ENCODE data around the gene PRPH2. TPM values are rescaled to one million over a fixed set of nuclear protein-coding genes. Genes with fewer than 3 reads are reported as not detected.

PRPH2 gene
- total RNA-seq, 1 experiment from 2014 or later = not detected

GRCh38 chr6:42756722-42757121 lies 34.3 kb upstream of the PRPH2 start:
- Histone ChIP-seq H3K27ac (ENCODE audit: low read length) (no peak overlapping the region), H3K9me3 (ENCODE audit: control insufficient read depth, insufficient read depth, low read depth, low read length) (no peaks in the 10 kb centered on the region), H3K4me3 (ENCODE audit: low read depth in 2 of 2, low read length in 2 of 2) (no peak overlapping the region), H3K27me3 (ENCODE audit: control insufficient read depth, insufficient read depth, low read length) (no peaks in the 10 kb centered on the region), H3K4me1 (ENCODE audit: control insufficient read depth, insufficient read depth, low read length) (no peaks in the 10 kb centered on the region), H3K36me3 (ENCODE audit: control insufficient read depth, insufficient read depth, low read length) (no peaks in the 10 kb centered on the region)
- no TSS peak for BruUV-seq (replicated peaks)
- DNase-seq (ENCODE audit: low read depth, low spot score) (no peak), ATAC-seq (no peak)
- intact Hi-C loops (cut with micrococcal nuclease; ENCODE audit: unreplicated experiment) = no loop called here
- TF ChIP-seq SIN3A (IDR thresholded peaks at IDR 0.05; ENCODE audit: borderline replicate concordance, insufficient read depth, low read depth, low read length) (no peak), TCF7L2 (IDR thresholded peaks at IDR 0.05; ENCODE audit: low read depth, low read length) (no peak), POLR2AphosphoS5 (IDR thresholded peaks at IDR 0.05; ENCODE audit: low read depth, low read length) (no peak), CTCF (IDR thresholded peaks at IDR 0.05) (no peak), REST (IDR thresholded peaks at IDR 0.05; ENCODE audit: insufficient read depth in 1 of 2, low read depth in 2 of 2, low read length in 1 of 2) (no peak)
- ChIA-PET POLR2A (interaction anchor here (0.7 to 1.0 kb wide), 2 partner anchors 10 to 117 kb away, joined by 3 to 4 read pairs; no protein-coding TSS in a partner anchor), CTCF (no interaction called here)
- in situ Hi-C loops (cut with HindIII; ENCODE audit: low pct_unique_long_range_greater_than_20kb, low sequenced_read_pairs) = no loop called here

GRCh38 chr6:42754759-42755158 lies 32.4 kb upstream of the PRPH2 start:
- Histone ChIP-seq H3K27ac (ENCODE audit: low read length) (no peak overlapping the region), H3K4me1 (ENCODE audit: control insufficient read depth, insufficient read depth, low read length) (no peaks in the 10 kb centered on the region), H3K36me3 (ENCODE audit: control insufficient read depth, insufficient read depth, low read length) (no peaks in the 10 kb centered on the region), H3K4me3 (ENCODE audit: low read depth in 2 of 2, low read length in 2 of 2) (no peak overlapping the region), H3K9me3 (ENCODE audit: control insufficient read depth, insufficient read depth, low read depth, low read length) (no peaks in the 10 kb centered on the region), H3K27me3 (ENCODE audit: control insufficient read depth, insufficient read depth, low read length) (no peaks in the 10 kb centered on the region)
- intact Hi-C loops (cut with micrococcal nuclease; ENCODE audit: unreplicated experiment) (no loop called here), in situ Hi-C loops (cut with HindIII; ENCODE audit: low pct_unique_long_range_greater_than_20kb, low sequenced_read_pairs) (no loop called here)
- DNase-seq (ENCODE audit: low read depth, low spot score) = no peak
- no peak for ATAC-seq
- ChIA-PET CTCF (no interaction called here), POLR2A (interaction anchor here (0.6 kb wide), 1 partner anchor 21 kb away, joined by 3 read pairs; no protein-coding TSS in a partner anchor)
- no TSS peak for BruUV-seq (replicated peaks)
- TF ChIP-seq CTCF (IDR thresholded peaks at IDR 0.05) (no peak), POLR2AphosphoS5 (IDR thresholded peaks at IDR 0.05; ENCODE audit: low read depth, low read length) (no peak), REST (IDR thresholded peaks at IDR 0.05; ENCODE audit: insufficient read depth in 1 of 2, low read depth in 2 of 2, low read length in 1 of 2) (no peak), TCF7L2 (IDR thresholded peaks at IDR 0.05; ENCODE audit: low read depth, low read length) (no peak), SIN3A (IDR thresholded peaks at IDR 0.05; ENCODE audit: borderline replicate concordance, insufficient read depth, low read depth, low read length) (no peak)

Data from Panc1 (cell line).